ENCODE results near the gene NDST1. TPM values are rescaled to one million over a fixed set of nuclear protein-coding genes. Genes with fewer than 3 reads are reported as not detected.

Gene NDST1
- total and polyA plus RNA-seq, 2 of the 8 experiments (the other 6 are each of a cell fraction or from before 2014, with no cell fraction given) = 27.0 to 72.0 TPM

- H3K27ac ChIP-seq (ENCODE audit: low read depth, low read length) = no peak overlapping the region
- no peak overlapping the region for H4K8ac ChIP-seq (ENCODE audit: extremely low read depth, insufficient read depth, low read length)
- no peak overlapping the region for H2AFZ ChIP-seq (ENCODE audit: low read length)
- no peaks in the 10 kb centered on the region for H3K79me2 ChIP-seq (ENCODE audit: control insufficient read depth in 1 of 2, insufficient read depth in 2 of 2, low read length in 2 of 2)
- no peaks in the 10 kb centered on the region for H3K23me2 ChIP-seq (ENCODE audit: low read depth, low read length)
- no peaks in the 10 kb centered on the region for H4K20me1 ChIP-seq (replicated peaks in 1 of 2; ENCODE audit: control insufficient read depth in 1 of 2, insufficient read depth in 2 of 2, low read length in 2 of 2)
- H3K4ac ChIP-seq (replicated peaks; ENCODE audit: insufficient read length, low read depth, low read length) = no peak overlapping the region
- ChIA-PET POLR2A (ENCODE audit: partially characterized antibody) (interaction anchor here (1.2 kb wide), 1 partner anchor 11 kb away, joined by 3 read pairs; no protein-coding TSS in a partner anchor), CTCF (ENCODE audit: partially characterized antibody) (interaction anchor here (0.6 to 5.6 kb wide), 11 partner anchors 8 to 107 kb away, joined by 3 to 45 read pairs (median 5); no protein-coding TSS in a partner anchor)
- TF ChIP-seq RAD21 (IDR thresholded peaks at IDR 0.05 in 1 of 2, conservative IDR thresholded peaks at IDR 0.05 in 1 of 2; ENCODE audit: low read depth in 2 of 2, low read length in 2 of 2) = no peak
- no peak for TF ChIP-seq GTF2F1 (IDR thresholded peaks at IDR 0.05; ENCODE audit: borderline replicate concordance, low read depth, low read length)
- no peak for TF ChIP-seq POU5F1 (IDR thresholded peaks at IDR 0.05; ENCODE audit: low read depth, low read length)
- DNase-seq (ENCODE audit: low read depth in 1 of 2, low spot score in 2 of 2) (no peak), FAIRE-seq (no peak)
- H2BK120ac ChIP-seq (replicated peaks; ENCODE audit: low read depth, low read length) = no peak overlapping the region
- no peaks in the 10 kb centered on the region for H3K9me3 ChIP-seq (ENCODE audit: insufficient read depth in 2 of 2, low read depth in 1 of 2, low read length in 1 of 2)
- H2AK5ac ChIP-seq (ENCODE audit: low read depth, low read length) = no peak overlapping the region
- H3K4me3 ChIP-seq (ENCODE audit: extremely low read depth in 1 of 4, insufficient read depth in 2 of 4, low read depth in 3 of 4, low read length in 4 of 4) = no peak overlapping the region
- H3K79me1 ChIP-seq (ENCODE audit: low read depth, low read length) = no peaks in the 10 kb centered on the region
- no peak overlapping the region for H2BK5ac ChIP-seq (ENCODE audit: low read depth, low read length)
- H3K18ac ChIP-seq (ENCODE audit: extremely low read depth, low read length) = no peak overlapping the region
- H4K5ac ChIP-seq (ENCODE audit: insufficient read length, low read depth, low read length) = no peak overlapping the region
- H4K91ac ChIP-seq (replicated peaks; ENCODE audit: insufficient read length, low read length) = no peak overlapping the region
- H3K56ac ChIP-seq (replicated peaks; ENCODE audit: insufficient read length, low read depth, low read length) = no peak overlapping the region
- 86% methylated on average over 4 of the region's 4 CpGs; no CpG with 5 or more reads in 1 of the 2 experiments for WGBS, 2 experiments (ENCODE audit: extremely low coverage in 1 of 2, insufficient coverage in 1 of 2, insufficient read length in 1 of 2, insufficient replicate concordance in 2 of 2, low coverage in 1 of 2, low lambda C conversion rate in 2 of 2, missing lambda C conversion rate in 1 of 2)
- H3K23ac ChIP-seq (ENCODE audit: insufficient read length) = no peak overlapping the region
- H2BK15ac ChIP-seq (ENCODE audit: low read length) = no peak overlapping the region
- H3K4me1 ChIP-seq (replicated peaks in 1 of 4; ENCODE audit: control insufficient read depth in 3 of 4, insufficient read depth in 4 of 4, low read length in 3 of 4) = peaks cover 0 to 2% (median 0%) of the 10 kb centered on the region in 4 experiments; a peak in 1 of 7 replicates
- no peak overlapping the region for H2BK12ac ChIP-seq (ENCODE audit: low read depth, low read length)
- no peak overlapping the region for H2BK20ac ChIP-seq (ENCODE audit: low read length)
- H3K4me2 ChIP-seq (ENCODE audit: insufficient read depth in 1 of 2, low read depth in 2 of 2, low read length in 2 of 2) = no peak overlapping the region
- H3K27me3 ChIP-seq (replicated peaks in 1 of 4; ENCODE audit: control insufficient read depth in 3 of 4, extremely low read depth in 1 of 4, insufficient read depth in 3 of 4, low read length in 3 of 4) = no peaks in the 10 kb centered on the region
- H3K14ac ChIP-seq (ENCODE audit: insufficient read length) = no peak overlapping the region
- H3K9ac ChIP-seq (replicated peaks in 1 of 4; ENCODE audit: extremely low read depth in 1 of 4, low read depth in 3 of 4, low read length in 3 of 4) = no peak overlapping the region
- H3K36me3 ChIP-seq (ENCODE audit: control insufficient read depth in 2 of 4, insufficient read depth in 4 of 4, low read length in 3 of 4) = no peaks in the 10 kb centered on the region
These were observed 96.1 kb downstream of the NDST1 start for GRCh38 chr5:150604010-150604409.
